NB4 (cell line): ENCODE measurements around the gene EVA1C.

Experiments
- CTCF ChIP-seq: IDR thresholded peaks from one replicate; pipeline ENCODE4 v1.5.1; 2012; ENCODE audit warnings: low read depth, low read length
- POLR2A ChIP-seq: IDR thresholded peaks from 2 replicates; pipeline ENCODE4 v1.6.1; 2011; ENCODE audit warnings: mild to moderate bottlenecking; ENCODE audit not compliant: insufficient read length; ENCODE audit errors: extremely low read depth

- TF ChIP-seq CTCF (no peak), POLR2A (no peak)
These were observed 150.4 kb downstream of the EVA1C start for GRCh38 chr21:32562915-32563314.
